Lung microvascular endothelial cell (primary cell): ENCODE results near the gene FAM114A2. TPM values are rescaled to one million over a fixed set of nuclear protein-coding genes. Genes with fewer than 3 reads are reported as not detected.

Experiments used
- DNase-seq, 2 donors: peaks; one replicate each; pipeline versions ENCODE4 v3.0.0 to v3.0.0-alpha.2; 2010; ENCODE audit warnings: low read depth in 2 of 2
- total RNA-seq: library from RNA; depleted of rRNA; stranded (reverse); fragments of >200 nt; gene quantifications from 2 replicates; pipeline ENCODE4 v1.2.1, GENCODE V29; 2014

The FAM114A2 gene
- total RNA-seq, 1 donor from 2014 or later, result 27.4 TPM

DNA sequence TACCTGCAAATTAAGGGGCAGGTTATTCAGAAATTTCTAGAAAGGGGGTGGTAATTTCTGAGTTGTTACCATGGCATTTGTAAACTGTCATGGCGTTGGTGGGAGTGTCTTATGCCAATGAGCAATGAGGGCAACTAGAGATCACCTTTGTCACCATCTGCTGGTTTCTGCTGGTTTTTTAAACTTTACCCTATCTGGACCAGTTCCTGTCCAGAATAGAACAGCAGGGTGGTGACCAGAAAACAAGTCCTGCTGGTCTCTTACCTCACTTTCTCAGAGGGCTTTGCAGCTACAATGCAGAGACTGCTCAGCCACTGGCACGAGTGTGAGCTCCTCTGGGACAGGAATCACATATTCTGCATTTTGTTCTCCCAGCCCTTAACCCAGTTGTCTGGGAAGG, 51.4 kb downstream of the FAM114A2 start:
- DNase-seq, result no peak

DNA sequence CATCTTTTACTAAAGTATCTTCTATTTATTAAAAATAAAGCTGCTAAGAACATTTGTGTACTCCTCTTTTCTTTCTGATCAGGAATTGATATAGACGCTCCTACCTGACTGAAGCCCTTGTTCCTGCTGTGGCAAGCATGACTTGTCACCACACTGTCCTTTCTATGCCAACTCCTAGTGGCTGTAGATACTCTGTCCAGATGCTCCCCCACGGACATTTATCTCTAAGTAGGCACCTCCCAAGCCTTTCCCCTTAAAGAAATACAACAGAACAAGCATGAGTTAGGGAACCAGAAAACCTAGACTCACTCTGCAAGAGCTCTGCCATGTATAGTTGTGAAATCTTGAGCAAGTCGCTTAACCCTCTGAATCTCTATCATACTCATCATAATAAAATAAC, 53.2 kb downstream of the FAM114A2 start:
- no peak for DNase-seq

DNA sequence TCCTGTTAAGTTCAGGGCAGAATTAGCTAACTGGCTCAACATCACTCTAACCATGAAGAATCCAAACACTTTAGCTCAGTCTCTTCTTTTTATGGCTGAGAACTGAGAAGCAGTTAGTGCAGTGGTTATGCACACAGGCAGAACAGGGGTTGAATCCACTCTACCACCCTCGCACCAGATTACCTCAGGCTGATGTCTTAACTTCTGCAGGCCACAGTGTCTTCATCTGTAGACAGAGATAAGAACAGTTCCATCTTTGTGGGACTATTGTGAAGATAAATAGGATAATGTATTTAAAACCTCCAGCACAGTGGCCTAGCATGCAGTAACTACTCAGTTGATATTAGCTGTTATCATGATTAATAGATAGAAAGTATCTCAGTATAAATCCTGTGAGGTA, 54.8 kb downstream of the FAM114A2 start:
- DNase-seq, result no peak

DNA sequence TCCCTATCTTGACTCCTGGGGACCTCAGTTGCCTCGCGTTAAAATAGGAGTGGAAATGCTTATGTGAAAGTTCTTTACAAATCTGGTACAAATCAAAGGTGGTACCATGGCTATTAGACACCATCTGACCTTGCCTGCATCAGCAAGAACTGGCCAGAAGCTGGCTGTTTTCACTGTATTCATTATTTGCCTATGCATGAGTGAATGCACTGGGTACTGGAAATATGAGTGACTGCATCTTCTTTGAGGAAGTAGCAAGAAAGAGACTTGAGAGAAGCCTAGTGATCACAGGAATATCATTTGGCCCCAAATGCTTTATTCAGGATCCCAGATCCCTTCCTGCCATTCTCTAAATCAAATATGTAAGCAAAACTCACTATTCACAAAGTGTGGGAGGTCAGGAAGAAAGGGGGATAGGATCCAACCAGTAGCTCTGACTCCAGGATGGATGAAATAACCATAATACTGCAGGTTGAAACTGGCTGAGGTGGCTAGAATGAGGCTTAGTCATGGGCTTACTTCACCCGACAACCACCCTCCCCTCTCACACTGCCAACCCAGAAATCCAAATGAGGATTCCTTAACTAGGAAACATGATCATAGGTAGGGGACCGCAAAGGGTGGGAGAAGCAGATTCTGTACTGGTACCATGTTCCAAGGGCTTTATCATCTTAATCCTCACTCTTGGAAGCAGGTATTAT, 56.7 kb downstream of the FAM114A2 start:
- DNase-seq, result no peak

DNA sequence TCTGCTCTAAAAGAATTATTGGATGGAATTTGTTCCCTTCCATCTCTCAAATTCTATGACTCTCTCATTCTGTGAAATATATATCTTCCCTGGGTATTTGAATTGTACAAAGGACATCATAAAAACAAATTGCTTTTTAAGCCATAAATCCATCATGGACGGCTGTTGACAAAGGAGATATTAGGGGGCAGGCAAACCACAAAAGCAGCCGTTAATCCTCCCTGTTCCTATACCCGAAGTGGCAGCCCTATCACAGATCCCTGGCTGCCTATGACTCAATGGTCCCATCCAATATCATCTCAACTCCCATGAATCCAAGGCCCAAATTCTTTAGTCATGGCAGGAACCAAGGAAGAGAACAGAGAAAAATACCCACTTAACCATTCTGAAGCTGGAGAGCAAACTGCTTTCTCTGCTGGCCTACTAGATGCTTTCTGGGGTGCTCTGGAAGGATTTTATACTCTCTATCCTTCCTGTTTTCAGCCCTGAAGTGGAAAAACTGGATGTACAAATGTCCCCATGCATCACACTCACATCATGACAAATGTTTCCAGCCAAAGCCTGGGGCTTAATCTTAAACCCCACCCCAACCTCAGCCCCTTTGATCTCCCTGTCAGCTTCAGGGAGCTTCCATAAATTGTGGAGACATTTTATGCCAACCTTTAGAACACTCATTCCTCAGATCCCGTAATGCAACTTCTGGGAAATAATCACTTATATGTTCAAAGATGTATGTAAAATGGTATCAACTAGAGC, 59.5 kb downstream of the FAM114A2 start:
- DNase-seq, result no peak

DNA sequence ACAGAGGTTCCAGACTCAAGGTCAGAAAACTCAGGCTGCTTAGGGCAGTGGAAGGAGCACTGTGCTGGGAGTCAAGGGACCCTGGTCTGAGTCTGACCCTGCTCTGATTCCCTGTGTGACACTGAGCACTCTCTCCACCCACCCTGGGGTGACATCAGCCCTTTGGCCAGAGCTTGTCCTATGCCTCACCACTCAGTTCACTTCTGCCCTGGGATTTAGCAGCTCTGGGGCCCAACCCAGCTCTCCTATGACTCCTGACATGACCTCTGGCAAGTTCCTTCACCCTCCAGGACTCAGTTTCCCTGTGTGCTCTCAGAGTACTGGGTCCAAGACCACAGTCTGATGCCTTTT, 63.9 kb downstream of the FAM114A2 start:
- DNase-seq, result no peak

DNA sequence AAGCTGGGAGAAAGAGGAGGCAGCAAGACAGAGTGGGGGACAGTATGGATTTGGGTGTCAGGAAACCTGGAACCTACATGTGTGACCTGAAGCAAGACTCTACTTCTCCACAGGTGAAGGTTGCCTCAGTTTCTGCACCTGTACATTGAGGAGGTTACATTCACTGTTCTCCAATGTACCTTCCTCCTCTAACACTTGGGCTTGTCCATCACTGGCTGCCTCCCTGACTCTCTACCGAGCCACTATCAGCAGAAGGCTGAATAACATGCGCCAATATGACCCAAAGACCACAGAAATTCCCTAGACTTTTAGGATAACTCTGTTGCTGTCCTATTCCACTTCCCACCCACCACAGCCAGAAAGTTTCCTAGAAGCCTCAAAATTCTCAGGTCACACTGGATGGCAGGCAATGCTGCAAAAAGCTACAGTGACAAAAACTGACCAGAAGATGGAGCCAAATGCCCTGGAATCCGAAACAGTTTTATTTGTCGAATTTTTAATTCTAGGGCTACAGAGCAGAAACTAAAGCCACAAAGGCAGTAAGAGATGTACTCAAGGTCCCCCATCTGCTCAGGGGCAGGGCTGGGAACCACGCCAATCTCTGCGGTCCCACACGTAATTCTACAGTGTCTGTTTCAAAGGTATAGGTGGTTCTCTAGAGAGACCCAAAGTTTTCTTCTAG, 64.4 kb downstream of the FAM114A2 start:
- peak; percentile 57 to 72 for DNase-seq

DNA sequence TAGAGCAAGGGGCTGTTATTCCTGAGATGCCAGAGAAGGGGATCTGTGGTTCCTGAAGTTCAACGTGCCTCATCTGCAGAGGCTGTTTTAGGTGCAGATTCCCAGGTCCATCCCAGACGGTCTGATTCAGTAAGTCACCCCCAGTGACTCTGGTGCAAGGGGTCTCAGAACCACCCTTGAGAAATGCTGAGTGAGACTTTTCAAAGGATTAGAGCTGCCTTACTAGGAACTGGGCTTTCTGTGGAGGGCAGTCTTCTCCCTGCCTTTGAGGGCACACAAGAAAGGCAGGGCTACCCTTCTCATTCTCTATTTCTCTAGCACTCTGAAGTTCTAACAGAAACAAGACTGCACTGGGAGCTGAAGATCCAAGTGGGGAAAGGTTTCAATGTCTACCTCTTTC, 66.5 kb downstream of the FAM114A2 start:
- DNase-seq, result no peak

DNA sequence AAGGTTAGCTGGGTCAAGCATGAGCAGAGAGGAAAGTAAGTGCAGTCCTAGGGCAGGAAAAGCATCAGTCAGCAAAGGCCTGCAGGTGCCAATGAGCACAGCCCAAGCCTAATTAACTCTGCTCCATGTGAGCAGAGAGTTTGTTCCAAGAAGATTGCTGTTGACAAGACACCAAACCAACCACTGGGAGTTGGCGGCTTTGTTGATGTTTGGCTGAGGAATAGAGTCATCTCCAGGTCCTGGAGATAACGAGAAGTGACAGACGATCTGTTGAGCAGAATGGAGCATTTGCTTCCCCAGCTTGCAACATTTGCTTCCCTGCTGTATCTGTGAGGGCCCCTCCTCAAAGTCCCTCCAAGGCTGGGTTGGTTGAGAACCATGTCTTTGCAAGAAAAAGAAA, 68.2 kb downstream of the FAM114A2 start:
- DNase-seq, result no peak

DNA sequence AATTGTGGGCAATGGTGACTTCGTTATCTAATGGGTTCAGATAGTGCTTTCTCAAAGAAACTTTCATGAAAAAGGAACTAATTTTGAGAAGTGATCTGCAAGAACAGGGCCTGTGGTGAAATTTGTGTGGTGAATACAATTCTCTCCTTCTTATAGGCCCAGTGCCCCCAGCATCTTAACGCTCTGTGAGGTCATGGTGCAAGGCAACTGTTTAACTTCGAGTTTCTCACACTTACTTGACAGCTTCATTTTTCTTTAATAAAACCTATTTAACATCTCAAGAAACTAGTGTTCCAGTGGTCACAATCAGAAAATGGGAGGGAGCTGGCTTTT, 69.2 kb downstream of the FAM114A2 start:
- no peak for DNase-seq

DNA sequence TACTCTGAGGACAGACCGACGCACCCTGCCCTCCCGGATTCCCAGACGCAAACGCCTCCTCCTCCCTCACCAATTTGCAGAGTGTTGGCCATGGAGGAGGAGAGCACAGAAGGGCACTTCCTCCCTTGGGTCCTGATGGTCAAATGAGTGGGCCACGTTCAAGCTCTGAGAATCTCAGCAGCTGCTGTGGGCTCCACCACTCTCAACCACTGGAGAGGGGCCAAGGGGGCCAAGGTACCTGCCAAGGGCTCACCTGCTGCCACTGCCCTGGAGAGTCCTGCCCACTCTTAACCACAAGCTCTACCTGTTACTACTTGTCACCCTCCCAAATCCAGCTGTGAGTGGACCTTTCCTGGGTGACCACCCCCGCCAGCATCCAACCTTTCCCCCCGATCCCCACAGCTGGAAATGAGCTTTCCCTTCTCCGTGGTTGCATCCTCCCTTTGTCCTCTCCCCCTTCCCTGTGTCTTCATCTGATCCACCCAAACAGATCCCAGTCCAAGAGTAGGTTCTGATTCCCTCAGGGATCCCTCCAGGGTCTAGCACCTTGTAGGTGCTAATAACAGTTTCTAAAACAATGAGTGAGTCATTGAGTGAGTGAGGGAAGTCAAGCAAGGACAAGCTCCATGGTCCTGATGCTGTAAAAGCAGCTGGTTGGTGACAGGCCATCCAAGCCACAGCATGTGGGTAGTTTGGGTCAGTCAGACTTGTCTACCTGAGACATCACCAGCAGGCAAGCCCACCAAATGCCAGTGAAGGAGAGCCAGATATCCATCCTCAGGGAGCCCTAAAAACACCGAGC, 69.7 kb downstream of the FAM114A2 start:
- DNase-seq, result no peak

DNA sequence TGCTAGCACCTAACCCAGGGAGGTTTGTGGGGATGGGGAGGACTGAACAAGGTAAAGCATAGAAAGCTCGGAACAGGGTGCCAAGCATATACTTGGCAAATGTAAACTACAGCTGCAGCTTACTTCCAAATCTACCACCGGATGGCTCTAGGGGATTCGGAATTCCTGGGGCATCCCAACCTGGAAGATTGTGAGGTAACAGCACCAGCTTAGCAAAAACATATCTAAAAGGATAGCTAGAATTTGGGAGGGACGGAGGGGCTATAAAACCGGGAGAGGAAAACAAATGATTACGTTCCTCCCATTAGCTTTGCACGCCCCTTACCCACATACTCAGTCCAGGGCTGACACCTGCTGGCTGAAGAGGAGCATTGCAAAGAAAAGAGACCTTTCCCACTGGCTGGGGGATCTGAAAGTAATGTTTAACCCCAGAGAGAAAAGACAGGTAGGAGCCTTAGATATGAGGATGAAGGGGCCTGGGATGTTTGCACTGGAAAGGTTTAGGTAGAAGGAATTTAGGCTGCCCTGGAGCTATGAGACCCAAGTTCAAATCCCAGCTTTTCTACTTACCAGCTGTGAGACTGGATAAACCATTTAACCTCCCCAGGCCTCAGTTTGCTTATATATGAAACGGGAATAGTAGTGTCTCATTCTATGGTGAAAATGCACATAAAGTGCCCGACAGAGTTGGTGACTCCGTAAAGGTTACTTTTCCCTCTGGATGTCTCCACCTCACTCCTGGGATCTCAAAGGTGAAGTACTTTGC, 73.6 kb downstream of the FAM114A2 start:
- DNase-seq, result peak; percentile 59 to 76

DNA sequence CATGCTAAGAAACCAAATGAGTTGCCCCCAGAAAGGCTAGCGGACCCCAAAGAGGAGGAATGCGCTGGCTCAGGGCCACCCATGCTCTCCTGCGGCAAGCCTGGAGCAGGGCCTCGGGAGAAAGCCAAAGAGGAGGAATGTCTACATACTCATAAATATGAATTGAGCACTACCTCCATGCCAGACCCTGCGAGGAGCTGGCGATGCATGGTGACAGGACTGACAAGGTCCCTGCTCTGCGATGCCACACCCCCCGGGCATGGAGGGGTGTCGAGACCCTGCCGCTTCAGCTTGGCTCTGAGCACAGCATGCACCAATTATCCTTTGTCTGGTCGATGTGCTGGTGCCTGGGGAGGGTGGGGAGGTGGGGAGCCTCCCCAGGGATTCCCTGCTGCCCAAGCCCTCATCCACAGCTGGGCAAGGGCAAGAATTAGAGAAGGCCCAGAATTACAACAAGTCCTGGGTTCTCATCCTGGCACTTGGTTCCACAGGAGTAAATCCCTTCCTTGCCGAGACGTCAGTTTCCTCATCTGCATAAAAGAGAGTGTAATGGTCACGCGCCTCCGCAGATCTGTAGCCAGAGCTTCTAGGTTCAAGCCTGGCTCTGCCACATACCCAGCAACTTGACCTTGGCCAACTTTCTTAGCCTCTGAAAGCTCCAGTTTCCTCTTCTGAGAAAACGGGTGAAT, 74.4 kb downstream of the FAM114A2 start:
- DNase-seq, result no peak

DNA sequence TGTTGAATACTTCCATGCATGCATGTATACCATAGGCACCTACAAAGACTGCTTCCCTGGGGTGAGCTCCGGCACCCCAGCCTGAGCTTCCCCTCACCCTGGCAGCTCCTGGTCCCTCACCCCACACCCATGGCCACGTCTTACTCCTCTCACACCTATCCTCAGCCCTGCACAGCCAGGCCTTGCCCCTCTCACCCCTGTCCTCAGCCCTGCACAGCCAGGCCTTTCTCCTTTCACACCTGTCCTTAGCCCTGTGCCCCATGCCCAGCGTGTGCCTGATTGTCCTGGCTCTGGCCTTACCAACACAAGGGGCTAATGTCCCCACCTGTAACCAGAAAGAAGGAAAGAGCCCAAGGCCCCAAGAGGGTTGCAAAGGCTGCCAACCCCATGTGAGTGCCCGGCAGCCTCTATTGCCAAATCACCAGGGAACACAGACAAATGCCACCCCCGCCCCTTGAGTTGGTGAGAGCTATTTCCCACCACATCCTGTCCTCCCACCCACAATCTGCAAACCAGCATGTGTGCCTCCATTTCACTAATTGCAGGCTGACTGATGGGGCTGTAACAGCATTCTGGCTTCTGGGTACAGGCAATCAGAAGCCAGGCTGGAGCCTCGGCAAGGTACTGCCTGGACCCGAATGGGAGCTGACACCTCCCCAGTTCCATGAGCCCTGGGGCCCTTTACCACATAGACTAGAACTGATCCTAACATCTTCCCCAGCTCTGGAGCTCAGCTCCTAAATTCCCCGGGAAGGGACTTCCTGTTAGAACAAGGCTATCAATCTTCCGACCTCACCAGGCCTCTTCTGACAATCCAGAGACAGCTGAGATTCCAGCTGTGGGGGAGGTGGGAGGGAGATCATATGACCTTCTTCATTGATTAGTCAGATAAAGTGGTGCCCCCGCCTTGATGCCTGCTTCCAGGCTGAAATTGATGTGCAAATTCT, 78.2 kb downstream of the FAM114A2 start:
- no peak for DNase-seq

DNA sequence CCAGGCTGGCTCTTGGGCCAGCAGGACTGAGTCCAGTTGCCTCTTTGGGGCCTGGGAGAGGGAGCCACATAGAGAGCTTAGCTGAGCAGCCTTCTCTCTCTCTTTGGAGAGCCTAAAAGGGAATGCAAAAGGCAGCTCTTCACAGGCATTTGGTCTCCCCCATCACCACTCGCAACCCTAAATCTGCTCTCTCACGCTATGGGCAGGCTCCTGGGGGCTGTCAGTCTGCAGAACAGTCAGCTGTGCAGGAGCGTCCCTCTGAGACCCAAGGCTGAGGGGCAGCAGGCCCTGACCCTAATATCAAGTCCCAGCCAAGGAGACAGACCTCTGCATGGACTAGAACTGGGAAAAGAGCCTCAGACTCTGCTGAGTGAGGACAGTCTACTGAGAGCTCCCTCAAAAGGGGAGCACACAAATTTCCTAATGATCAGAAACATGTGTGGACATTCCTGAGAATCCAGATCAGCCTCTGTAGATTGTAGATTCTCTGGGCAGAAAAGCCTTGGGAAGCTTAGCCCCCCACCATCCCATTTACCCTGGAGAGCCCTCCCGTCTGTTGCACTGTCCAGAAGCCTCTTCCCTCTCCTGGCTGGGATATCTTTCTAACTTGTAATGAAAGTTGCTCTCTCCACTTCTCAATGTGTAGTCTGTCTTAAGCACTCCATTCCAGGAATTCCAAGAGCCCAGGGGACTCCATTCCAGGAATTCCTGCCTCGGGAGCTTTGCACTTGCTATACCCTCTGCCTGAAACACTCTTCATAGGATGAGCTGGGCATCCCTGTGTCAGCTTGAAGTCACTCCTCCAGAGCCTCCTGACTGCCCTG, 79.4 kb downstream of the FAM114A2 start:
- DNase-seq, result no peak

DNA sequence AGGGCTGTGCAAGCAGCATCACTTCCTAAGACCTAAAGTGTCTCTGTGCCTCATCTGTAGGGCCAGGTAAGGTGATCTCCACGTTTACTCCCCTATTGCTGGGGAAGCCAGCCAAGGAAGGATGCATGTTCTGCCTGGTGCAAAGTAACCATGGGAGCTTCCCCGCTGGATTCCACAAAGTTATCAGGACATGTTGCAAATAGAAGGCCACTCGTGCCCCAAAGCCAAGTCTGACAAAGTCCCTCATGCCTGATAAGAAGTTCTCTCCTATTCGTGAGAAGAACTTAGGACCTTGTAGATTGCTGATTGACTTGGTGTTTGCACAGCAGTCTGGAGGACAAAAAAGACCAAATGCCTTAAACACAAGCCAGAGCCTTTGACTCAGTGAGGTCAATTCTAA, 81.5 kb downstream of the FAM114A2 start:
- DNase-seq, result no peak

DNA sequence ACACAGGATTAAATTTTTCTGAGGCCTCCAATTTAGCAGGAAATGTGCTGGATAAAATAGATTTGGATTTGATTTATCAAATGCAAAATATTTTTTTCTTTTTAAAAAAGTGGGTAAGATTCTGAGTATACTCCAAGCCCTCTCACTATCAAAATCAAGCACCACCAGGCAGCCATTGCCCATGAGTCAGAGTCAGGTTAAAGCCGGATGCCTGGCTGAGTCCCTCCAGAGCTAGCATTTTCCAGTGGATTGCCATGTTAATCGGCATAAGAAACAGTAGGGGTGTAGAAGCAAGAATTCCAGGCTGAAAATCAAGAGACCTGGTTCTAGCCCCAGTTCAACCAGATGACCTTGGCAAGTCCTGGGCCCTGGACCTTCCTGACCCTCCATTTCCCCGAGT, 85.3 kb downstream of the FAM114A2 start:
- DNase-seq, result no peak

DNA sequence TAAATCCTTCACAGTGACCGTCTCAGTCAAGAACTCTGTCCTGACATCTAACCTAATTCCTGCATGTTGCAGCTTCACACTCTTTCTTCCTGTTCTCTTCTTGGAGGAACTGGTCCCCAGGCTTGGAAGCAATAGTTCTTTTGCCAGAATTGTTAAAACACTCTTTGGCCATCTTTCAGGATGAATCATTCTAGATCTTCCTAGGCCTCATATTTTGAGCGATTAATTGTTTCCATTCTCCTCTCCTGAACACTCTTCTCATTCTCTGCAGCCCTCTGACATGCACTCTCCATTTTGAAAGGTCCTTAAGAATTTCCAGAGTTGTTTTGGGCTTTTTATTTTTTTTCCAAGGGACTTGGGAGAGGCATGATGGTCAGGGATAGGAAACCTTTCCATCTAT, 85.8 kb downstream of the FAM114A2 start:
- no peak for DNase-seq

DNA sequence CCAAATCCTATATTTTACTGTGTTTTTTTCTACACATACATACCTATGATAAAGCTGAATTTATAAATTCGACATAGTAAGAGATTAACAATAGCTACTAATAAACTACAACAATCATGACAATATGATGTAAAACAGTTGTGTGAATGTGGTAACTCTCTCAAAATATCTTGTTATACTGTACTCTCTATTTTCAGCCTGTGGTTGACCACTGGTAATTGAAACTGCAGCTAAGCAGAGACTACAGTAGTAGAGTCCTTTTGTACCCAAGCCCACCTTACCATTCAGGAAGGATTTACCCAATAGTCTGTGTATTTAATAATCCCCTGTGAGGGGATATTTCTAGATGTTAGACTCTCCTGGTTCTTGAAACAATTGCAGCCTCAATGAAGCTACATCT, 86.7 kb downstream of the FAM114A2 start:
- DNase-seq, result no peak
